GM21390 (cell line): ENCODE measurements around the gene LSMEM2.
"Not testable (repeated sequence)": the region's sequence is repeated elsewhere in the genome, so short reads cannot be mapped to it uniquely, and the experiment has no call there.

Source experiments
- ATAC-seq: cut with Tn5 transposase; IDR thresholded peaks from one replicate; pipeline ENCODE4 v1.9.1; 2021; ENCODE audit not compliant: unreplicated experiment

Gene LSMEM2

GRCh38 chr3:50245831-50246516, 32.9 kb upstream of the LSMEM2 start:
- ATAC-seq: peak; percentile 61

GRCh38 chr3:50246517-50246954, 32.4 kb upstream of the LSMEM2 start:
- peak; percentile 47 for ATAC-seq

- ATAC-seq: no peak
These were observed 30.5 kb upstream of the LSMEM2 start for GRCh38 chr3:50248387-50248786.

GRCh38 chr3:50249457-50249856, 29.4 kb upstream of the LSMEM2 start:
- ATAC-seq: no peak

- ATAC-seq: no peak
These were observed 28.4 kb upstream of the LSMEM2 start for GRCh38 chr3:50250514-50250913.

- no peak for ATAC-seq
These were observed 27.7 kb upstream of the LSMEM2 start for GRCh38 chr3:50251220-50251619.

GRCh38 chr3:50254577-50255250, 24.2 kb upstream of the LSMEM2 start:
- no peak for ATAC-seq

- no peak for ATAC-seq
These were observed 23.7 kb upstream of the LSMEM2 start for GRCh38 chr3:50255251-50255615.

- ATAC-seq: no peak
These were observed 21.7 kb upstream of the LSMEM2 start for GRCh38 chr3:50256978-50257890.

- ATAC-seq: no peak
These were observed 20.7 kb upstream of the LSMEM2 start for GRCh38 chr3:50258029-50258680.

GRCh38 chr3:50258979-50259378, 19.9 kb upstream of the LSMEM2 start:
- ATAC-seq: no peak

GRCh38 chr3:50259432-50260026, 19.4 kb upstream of the LSMEM2 start:
- ATAC-seq: peak; percentile 13

- peak; percentile 91 for ATAC-seq
These were observed 18.6 kb upstream of the LSMEM2 start for GRCh38 chr3:50260027-50260941.

GRCh38 chr3:50260942-50261441, 17.9 kb upstream of the LSMEM2 start:
- ATAC-seq: no peak

GRCh38 chr3:50261505-50261904, 17.4 kb upstream of the LSMEM2 start:
- ATAC-seq: no peak

GRCh38 chr3:50262200-50262599, 16.7 kb upstream of the LSMEM2 start:
- not testable (repeated sequence) for ATAC-seq

GRCh38 chr3:50262778-50263177, 16.1 kb upstream of the LSMEM2 start:
- no peak for ATAC-seq

- no peak for ATAC-seq
These were observed 15.2 kb upstream of the LSMEM2 start for GRCh38 chr3:50263478-50264382.
